Activated naive CD8-positive, alpha-beta T cell treated with anti-CD3 and anti-CD28 coated beads, Interleukin-2, amount 10 ng/mL, durations not matched to agents 7 days and 5 days (primary cell): Measurements from ENCODE around the gene SOX6. TPM values are rescaled to one million over a fixed set of nuclear protein-coding genes. Genes with fewer than 3 reads are reported as not detected.
"Not testable (repeated sequence)": the region's sequence is repeated elsewhere in the genome, so short reads cannot be mapped to it uniquely, and the experiment has no call there.

ENCODE experiments used
- ATAC-seq: fragments of 150-1000 bp; cut with Tn5 transposase; one replicate; pipeline ENCODE4 v1.10.0; 2021; ENCODE audit warnings: low read depth, moderate library complexity
- POLR2A ChIA-PET: fragments of 350-600 bp; sonication (Branson Sonifier 250); formaldehyde crosslinking; loops from one replicate; lab custom pipeline; 2021; ENCODE audit warnings: antibody characterized with exemption; lab: Charles Lee
- DNase-seq: peaks from one replicate; pipeline ENCODE4 v3.0.0; 2021
- H3K27ac Mint-ChIP-seq: one replicate; pipeline ENCODE4 v1.8.0; 2022; ENCODE audit warnings: mild to moderate bottlenecking, mixed read lengths
- H3K27me3 Mint-ChIP-seq: one replicate; pipeline ENCODE4 v1.8.0; 2022; ENCODE audit warnings: mild to moderate bottlenecking, moderate library complexity, mixed read lengths
- H3K36me3 Mint-ChIP-seq: one replicate; pipeline ENCODE4 v1.8.0; 2021; ENCODE audit warnings: mild to moderate bottlenecking, mixed read lengths
- H3K4me1 Mint-ChIP-seq: one replicate; pipeline ENCODE4 v1.8.0; 2021; ENCODE audit warnings: mixed read lengths
- H3K4me3 Mint-ChIP-seq: one replicate; pipeline ENCODE4 v1.8.0; 2022; ENCODE audit warnings: mild to moderate bottlenecking, moderate library complexity, mixed read lengths
- H3K9me3 Mint-ChIP-seq: one replicate; pipeline ENCODE4 v1.8.0; 2021; ENCODE audit warnings: mixed read lengths
- total RNA-seq, 2 experiments: library from RNA; stranded (reverse); gene quantifications; one replicate each; pipeline ENCODE4 v1.2.3, GENCODE V29; 2021

The SOX6 gene
- total RNA-seq, 2 experiments from 2014 or later: not detected

DNA sequence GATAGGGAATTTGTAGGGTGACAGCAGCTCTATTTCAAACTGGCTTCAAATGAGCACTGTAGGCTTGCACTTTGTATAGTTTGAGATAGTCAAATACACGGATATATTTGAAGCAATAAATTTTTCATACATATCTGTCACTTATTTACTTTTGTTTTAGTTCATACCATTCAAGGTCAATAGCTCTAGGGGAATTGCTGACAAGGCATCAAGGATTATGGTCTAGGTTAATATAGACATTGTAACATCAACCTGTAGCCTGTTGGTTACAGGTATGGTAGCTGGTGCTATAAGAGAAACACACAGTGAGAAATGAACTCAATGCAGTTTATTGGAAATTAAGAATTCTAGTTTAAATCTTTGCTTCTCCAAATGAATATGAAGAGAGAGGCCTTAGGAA lies 267.6 kb downstream of the SOX6 start:
- Mint-ChIP-seq H3K4me3 (no peak overlapping the region), H3K36me3 (no peaks in the 10 kb centered on the region), H3K4me1 (no peaks in the 10 kb centered on the region), H3K27ac (no peak overlapping the region), H3K9me3 (no peaks in the 10 kb centered on the region), H3K27me3 (no peaks in the 10 kb centered on the region)
- DNase-seq: no peak
- POLR2A ChIA-PET: no interaction called here
- no peak for ATAC-seq

DNA sequence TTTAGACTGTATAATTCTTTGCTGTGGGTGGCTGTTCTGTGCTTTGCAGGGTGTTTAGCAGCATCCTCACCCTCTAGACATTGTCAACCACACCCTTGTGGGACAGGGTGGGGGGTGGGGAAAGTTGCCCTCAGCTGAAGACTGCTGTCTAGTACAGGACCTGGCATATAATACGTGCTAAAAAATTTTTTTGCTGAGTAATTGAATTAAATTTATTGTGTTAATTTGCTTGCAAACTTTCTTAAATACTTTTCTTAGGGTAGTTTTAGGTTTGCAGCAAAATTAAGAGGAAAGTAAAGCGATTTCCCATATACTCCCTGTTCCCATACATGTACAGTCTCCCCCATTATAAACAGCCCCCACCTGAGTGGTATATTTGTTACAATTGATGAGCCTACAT lies 268.5 kb downstream of the SOX6 start:
- Mint-ChIP-seq H3K27me3 (no peaks in the 10 kb centered on the region), H3K9me3 (no peaks in the 10 kb centered on the region), H3K4me3 (no peak overlapping the region), H3K4me1 (no peaks in the 10 kb centered on the region), H3K36me3 (no peaks in the 10 kb centered on the region), H3K27ac (no peak overlapping the region)
- ATAC-seq (no peak), DNase-seq (no peak)
- POLR2A ChIA-PET: no interaction called here

DNA sequence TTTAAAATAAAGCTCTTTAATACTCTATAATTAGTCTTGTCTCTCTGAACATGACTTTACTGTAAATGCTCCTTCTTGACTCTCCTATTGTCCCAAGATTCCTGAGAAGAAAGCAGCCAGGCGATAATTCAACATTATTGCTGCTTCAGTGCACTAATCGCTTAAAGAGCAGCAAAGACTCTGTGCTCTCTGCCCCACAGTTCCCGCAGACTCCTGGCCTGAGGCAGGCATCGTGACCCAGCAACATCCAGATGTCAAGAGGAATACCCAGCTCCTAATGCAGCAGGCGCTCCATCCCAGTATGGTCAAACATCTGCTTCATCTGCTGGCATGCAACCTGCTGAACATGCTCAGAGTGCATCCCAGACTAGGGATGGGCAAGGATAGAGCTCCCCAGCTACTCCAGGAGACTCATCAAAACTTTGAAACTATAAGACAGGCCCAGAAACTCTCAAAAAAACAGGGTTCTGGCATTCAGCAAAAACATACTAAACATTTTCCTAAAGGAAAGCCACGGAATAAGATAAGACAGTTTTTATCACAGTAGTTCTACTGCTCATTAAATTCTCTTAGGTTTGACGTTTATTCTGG lies 270.0 kb downstream of the SOX6 start:
- POLR2A ChIA-PET: no interaction called here
- H3K9me3 Mint-ChIP-seq: no peaks in the 10 kb centered on the region
- no peak overlapping the region for H3K4me3 Mint-ChIP-seq
- no peak for ATAC-seq
- no peaks in the 10 kb centered on the region for H3K4me1 Mint-ChIP-seq
- no peaks in the 10 kb centered on the region for H3K36me3 Mint-ChIP-seq
- no peaks in the 10 kb centered on the region for H3K27me3 Mint-ChIP-seq
- no peak overlapping the region for H3K27ac Mint-ChIP-seq
- no peak for DNase-seq

- H3K4me1 Mint-ChIP-seq: no peaks in the 10 kb centered on the region
- no peak for DNase-seq
- no peak overlapping the region for H3K27ac Mint-ChIP-seq
- POLR2A ChIA-PET: no interaction called here
- peaks cover 2% of the 10 kb centered on the region for H3K9me3 Mint-ChIP-seq
- no peak for ATAC-seq
- H3K36me3 Mint-ChIP-seq: no peaks in the 10 kb centered on the region
- H3K4me3 Mint-ChIP-seq: no peak overlapping the region
- H3K27me3 Mint-ChIP-seq: no peaks in the 10 kb centered on the region
These were observed 274.0 kb downstream of the SOX6 start for GRCh38 chr11:16082095-16083055.

DNA sequence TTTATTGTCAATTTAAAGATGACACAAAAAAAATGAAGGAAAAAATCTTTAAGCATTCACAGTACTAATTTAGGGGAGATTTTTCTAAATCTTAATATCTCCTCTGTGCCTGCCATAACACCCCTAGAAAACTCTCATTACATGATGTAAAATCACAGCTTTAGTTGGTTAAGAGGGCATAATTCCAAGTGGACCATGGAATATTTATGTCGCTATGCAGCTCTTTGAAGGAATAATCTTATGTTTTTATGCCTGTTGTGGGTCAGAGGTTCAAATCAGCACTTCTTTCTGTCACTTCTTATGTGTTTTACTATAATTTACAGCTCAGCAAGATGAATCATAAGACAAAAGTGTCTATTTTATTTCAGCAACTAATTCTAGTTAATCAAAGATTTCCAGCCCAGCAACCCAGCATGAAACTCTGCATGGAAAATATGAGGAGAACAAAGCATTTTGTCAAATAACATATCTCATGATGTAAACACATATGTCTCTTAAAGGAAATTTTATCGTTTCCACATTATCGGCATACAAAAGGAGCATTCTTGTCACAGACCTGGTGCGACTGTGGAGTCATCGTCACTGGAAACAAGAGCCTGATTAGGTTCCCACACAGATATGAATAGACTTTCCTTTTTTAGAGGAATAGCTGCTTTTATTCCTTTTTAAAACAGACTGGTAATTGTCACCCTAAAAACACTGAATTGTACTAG lies 274.8 kb downstream of the SOX6 start:
- Mint-ChIP-seq H3K9me3 (peaks cover 2% of the 10 kb centered on the region), H3K4me1 (no peaks in the 10 kb centered on the region), H3K27ac (no peak overlapping the region), H3K36me3 (no peaks in the 10 kb centered on the region), H3K4me3 (no peak overlapping the region), H3K27me3 (no peaks in the 10 kb centered on the region)
- POLR2A ChIA-PET: no interaction called here
- ATAC-seq (no peak), DNase-seq (no peak)

DNA sequence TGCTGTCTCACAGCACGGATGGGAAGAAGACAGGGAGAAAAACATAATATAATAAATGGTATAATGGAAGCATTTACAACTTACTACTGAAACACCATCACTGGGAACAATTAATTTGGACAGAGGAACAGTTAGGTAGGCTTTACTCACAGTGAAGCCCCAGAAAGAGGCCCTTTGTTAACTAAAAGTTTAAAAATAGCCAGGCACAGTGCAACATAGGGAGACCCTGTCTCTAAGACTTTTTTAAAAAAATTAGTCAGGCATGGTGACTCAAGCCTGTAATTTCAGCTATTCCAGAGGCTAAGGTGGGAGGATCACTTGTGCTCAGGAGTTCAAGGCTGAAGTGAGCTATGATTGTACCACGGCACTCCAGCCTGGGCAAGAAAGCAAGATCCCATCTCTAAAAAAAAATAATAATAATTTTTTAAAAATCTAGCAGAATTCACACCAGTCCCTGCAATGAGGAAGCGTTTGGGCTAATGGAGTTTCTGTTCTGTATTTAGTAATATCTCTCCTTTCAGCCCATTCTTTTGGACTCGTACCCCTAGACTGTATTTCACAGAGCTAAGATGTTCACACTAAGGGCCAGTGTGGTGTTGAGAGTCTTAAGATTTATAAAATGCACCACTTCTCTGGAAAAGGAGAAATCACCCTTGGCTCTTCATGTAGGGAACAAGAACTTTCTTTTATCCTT lies 275.5 kb downstream of the SOX6 start:
- ATAC-seq: no peak
- Mint-ChIP-seq H3K9me3 (peaks cover 6% of the 10 kb centered on the region), H3K4me1 (no peaks in the 10 kb centered on the region), H3K4me3 (no peak overlapping the region), H3K36me3 (no peaks in the 10 kb centered on the region), H3K27me3 (no peaks in the 10 kb centered on the region), H3K27ac (no peak overlapping the region)
- no peak for DNase-seq
- POLR2A ChIA-PET: no interaction called here

GRCh38 chr11:16078936-16079335 lies 277.4 kb downstream of the SOX6 start:
- ATAC-seq (no peak), DNase-seq (no peak)
- POLR2A ChIA-PET: no interaction called here
- Mint-ChIP-seq H3K4me1 (no peaks in the 10 kb centered on the region), H3K27ac (no peak overlapping the region), H3K9me3 (peaks cover 7% of the 10 kb centered on the region), H3K27me3 (no peaks in the 10 kb centered on the region), H3K36me3 (no peaks in the 10 kb centered on the region), H3K4me3 (no peak overlapping the region)

DNA sequence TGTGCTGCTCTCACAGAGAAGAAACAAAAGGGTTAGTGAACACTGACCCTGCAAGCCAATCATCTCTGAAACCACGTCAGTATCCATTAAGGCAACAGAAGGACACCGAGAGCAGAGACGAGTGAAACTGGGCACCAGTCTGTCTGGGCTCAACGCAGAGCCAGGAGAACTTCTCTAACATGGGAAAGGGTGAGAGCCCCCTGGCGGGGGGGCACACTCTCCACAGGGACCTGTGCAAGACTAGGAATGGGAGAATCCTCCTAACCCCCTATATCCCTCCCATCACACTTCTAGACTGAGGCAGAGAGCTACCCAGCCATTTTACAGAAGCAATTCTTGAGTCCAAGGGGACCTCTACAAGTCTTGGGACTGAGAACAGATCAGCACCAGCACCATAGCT lies 285.8 kb downstream of the SOX6 start:
- POLR2A ChIA-PET: no interaction called here
- no peak overlapping the region for H3K27ac Mint-ChIP-seq
- H3K9me3 Mint-ChIP-seq: peaks cover 4% of the 10 kb centered on the region
- H3K36me3 Mint-ChIP-seq: no peaks in the 10 kb centered on the region
- no peak for DNase-seq
- ATAC-seq: no peak
- no peaks in the 10 kb centered on the region for H3K4me1 Mint-ChIP-seq
- no peaks in the 10 kb centered on the region for H3K27me3 Mint-ChIP-seq
- H3K4me3 Mint-ChIP-seq: no peak overlapping the region

DNA sequence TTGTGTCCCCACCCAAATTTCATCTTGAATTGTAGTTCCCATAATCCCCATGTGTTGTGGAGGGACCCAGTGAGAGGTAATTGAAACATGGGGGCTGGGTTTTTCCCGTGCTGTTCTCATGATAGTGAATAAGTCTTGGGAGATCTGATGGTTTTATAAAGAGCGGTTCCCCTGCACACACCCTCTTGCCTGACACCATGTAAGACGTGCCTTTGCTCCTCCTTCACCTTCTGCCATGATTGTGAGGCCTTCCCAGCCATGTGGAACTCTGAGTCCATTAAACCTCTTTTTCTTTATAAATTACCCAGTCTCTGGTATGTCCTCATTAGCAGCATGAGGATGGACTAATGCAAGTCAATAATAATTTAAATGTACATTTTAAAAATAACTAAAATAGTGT lies 289.1 kb downstream of the SOX6 start:
- H3K27ac Mint-ChIP-seq, H3K4me1 Mint-ChIP-seq, H3K4me3 Mint-ChIP-seq: not testable (repeated sequence)

DNA sequence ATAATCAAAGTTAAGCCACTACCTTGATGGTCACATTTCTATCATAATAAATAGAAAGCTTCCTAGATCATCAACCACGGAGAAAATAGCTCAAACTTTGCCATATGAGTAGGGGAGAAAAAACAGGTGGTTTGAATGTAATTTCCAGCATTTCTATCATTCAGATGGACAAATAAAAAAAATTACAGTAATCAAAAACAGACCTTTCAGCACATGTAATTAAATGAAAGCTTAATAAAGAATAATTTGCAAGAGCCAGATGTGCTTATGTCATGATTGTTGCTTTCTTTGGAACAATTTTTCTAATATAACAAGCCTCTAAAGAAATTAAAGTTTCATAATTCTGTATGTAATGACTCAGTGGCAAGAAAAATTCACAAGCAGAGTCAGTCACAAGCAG lies 297.0 kb downstream of the SOX6 start:
- no peaks in the 10 kb centered on the region for H3K36me3 Mint-ChIP-seq
- POLR2A ChIA-PET: no interaction called here
- H3K4me3 Mint-ChIP-seq: no peak overlapping the region
- no peaks in the 10 kb centered on the region for H3K4me1 Mint-ChIP-seq
- ATAC-seq: no peak
- H3K27me3 Mint-ChIP-seq: no peaks in the 10 kb centered on the region
- H3K9me3 Mint-ChIP-seq: no peaks in the 10 kb centered on the region
- no peak for DNase-seq
- H3K27ac Mint-ChIP-seq: no peak overlapping the region

More for the DNA sequence above, 289.1 kb downstream of the SOX6 start:
- H3K36me3 Mint-ChIP-seq, H3K9me3 Mint-ChIP-seq, DNase-seq, POLR2A ChIA-PET, H3K27me3 Mint-ChIP-seq, ATAC-seq: not testable (repeated sequence)

DNA sequence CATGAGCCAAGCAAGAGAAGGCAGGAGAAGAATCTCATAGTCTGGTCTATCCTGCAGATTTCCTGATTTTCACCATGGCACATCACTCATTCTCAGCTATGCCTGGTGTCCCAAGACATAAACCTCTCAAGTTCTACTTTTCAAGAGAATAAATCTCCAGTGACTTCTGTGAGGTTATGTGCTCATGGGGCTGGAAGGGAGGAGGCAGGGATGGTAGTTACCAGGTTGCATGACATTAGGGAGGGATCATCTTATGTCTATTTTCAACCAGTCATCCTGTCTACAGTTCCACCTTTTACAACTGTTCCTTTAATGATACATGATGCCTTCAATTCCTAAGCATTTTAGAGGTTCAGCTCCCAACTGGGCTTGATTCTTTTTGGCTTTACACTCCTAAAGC lies 297.7 kb downstream of the SOX6 start:
- POLR2A ChIA-PET: no interaction called here
- H3K27ac Mint-ChIP-seq: no peak overlapping the region
- no peak for DNase-seq
- no peaks in the 10 kb centered on the region for H3K4me1 Mint-ChIP-seq
- no peak overlapping the region for H3K4me3 Mint-ChIP-seq
- no peak for ATAC-seq
- no peaks in the 10 kb centered on the region for H3K27me3 Mint-ChIP-seq
- no peaks in the 10 kb centered on the region for H3K36me3 Mint-ChIP-seq
- H3K9me3 Mint-ChIP-seq: no peaks in the 10 kb centered on the region

DNA sequence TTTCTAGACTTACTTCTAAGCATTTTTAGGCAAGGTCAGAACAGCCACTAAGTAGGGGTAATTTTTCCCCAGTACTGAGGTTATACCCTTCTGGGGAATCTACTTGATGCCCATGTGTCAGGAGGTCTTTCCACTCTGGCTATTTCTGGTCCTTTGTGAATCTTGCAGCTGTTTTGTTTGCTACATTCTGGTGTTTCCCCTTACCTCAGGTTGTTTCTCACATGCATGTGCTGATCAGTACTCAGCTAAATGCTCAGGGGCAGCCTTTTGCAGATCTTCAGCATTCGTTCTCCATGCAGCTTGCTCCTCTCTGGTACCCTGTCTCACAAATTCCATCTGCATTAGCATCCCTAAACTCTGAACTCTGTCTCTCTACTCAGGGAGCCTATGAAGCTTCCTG lies 303.6 kb downstream of the SOX6 start:
- Mint-ChIP-seq H3K36me3 (no peaks in the 10 kb centered on the region), H3K4me1 (no peaks in the 10 kb centered on the region), H3K27me3 (no peaks in the 10 kb centered on the region), H3K9me3 (no peaks in the 10 kb centered on the region), H3K27ac (no peak overlapping the region), H3K4me3 (no peak overlapping the region)
- DNase-seq (no peak), ATAC-seq (no peak)
- POLR2A ChIA-PET: no interaction called here

DNA sequence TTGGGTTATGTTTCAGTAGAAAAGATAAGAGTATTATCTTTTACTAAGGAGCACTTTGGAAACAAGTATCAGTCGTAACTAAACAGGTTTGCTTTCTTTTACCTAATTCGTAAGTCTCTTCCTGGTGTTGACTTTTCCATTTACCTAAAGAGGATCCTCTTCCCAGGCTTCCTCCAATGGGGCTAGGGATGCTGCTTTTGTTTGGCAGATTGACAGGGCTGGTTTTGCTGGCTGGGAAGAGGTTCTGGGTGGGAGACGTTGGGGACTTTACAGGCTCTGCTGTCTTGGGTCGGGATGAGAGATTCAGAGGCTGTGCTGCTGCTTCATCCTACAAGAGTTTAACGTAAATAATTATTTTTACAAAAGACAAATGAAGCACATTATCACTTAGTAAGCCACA lies 306.7 kb downstream of the SOX6 start:
- ATAC-seq (no peak), DNase-seq (no peak)
- Mint-ChIP-seq H3K36me3 (no peaks in the 10 kb centered on the region), H3K4me1 (no peaks in the 10 kb centered on the region), H3K9me3 (no peaks in the 10 kb centered on the region), H3K27ac (no peak overlapping the region), H3K4me3 (no peak overlapping the region), H3K27me3 (no peaks in the 10 kb centered on the region)
- POLR2A ChIA-PET: no interaction called here
